Posterior cingulate gyrus (tissue), 11 donors: ENCODE measurements around the gene SPIN3.
"Not testable (repeated sequence)": the region's sequence is repeated elsewhere in the genome, so short reads cannot be mapped to it uniquely, and the experiment has no call there.

Experiments
- DNase-seq, 10 donors: peaks; one replicate each; pipeline versions ENCODE4 v3.0.0 to v3.0.0-alpha.2; 2020 to 2021; ENCODE audit warnings: mixed read lengths in 3 of 10
- intact Hi-C: fragments of 100-400 bp; cut with DNase I; formaldehyde crosslinking; loops from one replicate; pipeline ENCODE4 v1.15.1; 2023

Gene SPIN3

GRCh38 chrX:56995271-56995994 lies at the start of gene SPIN3:
Gene SPIN3 (minus strand): TSS chrX:56995541. CDS start chrX:56994947, 594 bp downstream.
- intact Hi-C loops: no loop called here
- peak; percentile 55 to 95 (median 70) for DNase-seq

GRCh38 chrX:57044245-57044644 lies 48.9 kb upstream of the SPIN3 start:
- intact Hi-C loops: no loop called here
- DNase-seq: no peak

- DNase-seq: peak in 2 of 10 donors; percentile 46 to 64
- intact Hi-C loops: not testable (repeated sequence)
These were observed 41.9 kb upstream of the SPIN3 start for GRCh38 chrX:57037265-57037664.

- intact Hi-C loops: no loop called here
- DNase-seq: peak in 6 of 10 donors; percentile 8 to 77 (median 44)
These were observed 718 bp downstream of the SPIN3 start for GRCh38 chrX:56994375-56995270.

GRCh38 chrX:56987741-56988140 lies 7.6 kb downstream of the SPIN3 start:
- no peak for DNase-seq
- intact Hi-C loops: no loop called here

- no peak for DNase-seq
- intact Hi-C loops: no loop called here
These were observed 9.2 kb downstream of the SPIN3 start for GRCh38 chrX:56986138-56986537.

GRCh38 chrX:56978172-56978571 lies 17.2 kb downstream of the SPIN3 start:
- intact Hi-C loops: loop anchor here (5.0 kb wide), 1 partner anchor 176 kb away; no protein-coding TSS in a partner anchor
- DNase-seq: peak in 1 of 10 donors; percentile 19

GRCh38 chrX:56975611-56976010 lies 19.7 kb downstream of the SPIN3 start:
- no peak for DNase-seq
- intact Hi-C loops: loop anchor here (5.0 kb wide), 1 partner anchor 173 kb away; no protein-coding TSS in a partner anchor

- no peak for DNase-seq
- intact Hi-C loops: no loop called here
These were observed 20.9 kb downstream of the SPIN3 start for GRCh38 chrX:56974408-56974807.

- intact Hi-C loops: no loop called here
These were observed 25.8 kb downstream of the SPIN3 start for GRCh38 chrX:56969559-56969958.

GRCh38 chrX:56968980-56969379 lies 26.4 kb downstream of the SPIN3 start:
- intact Hi-C loops: no loop called here
- DNase-seq: no peak

More at GRCh38 chrX:56969559-56969958, 25.8 kb downstream of the SPIN3 start:
- DNase-seq: no peak

GRCh38 chrX:56963377-56963776 lies 32.0 kb downstream of the SPIN3 start:
- intact Hi-C loops: no loop called here
- DNase-seq: no peak

- intact Hi-C loops: no loop called here
- no peak for DNase-seq
These were observed 47.6 kb downstream of the SPIN3 start for GRCh38 chrX:56947699-56948098.

GRCh38 chrX:56946201-56946600 lies 49.1 kb downstream of the SPIN3 start:
- DNase-seq, intact Hi-C loops: not testable (repeated sequence)

- DNase-seq, intact Hi-C loops: not testable (repeated sequence)
These were observed 50.1 kb downstream of the SPIN3 start for GRCh38 chrX:56945226-56945625.

- peak in 1 of 10 donors; percentile 19 for DNase-seq
- intact Hi-C loops: no loop called here
These were observed 52.1 kb downstream of the SPIN3 start for GRCh38 chrX:56943264-56943663.
